ENCODE measurements around the gene GAMT. TPM values are rescaled to one million over a fixed set of nuclear protein-coding genes. Genes with fewer than 3 reads are reported as not detected.

GAMT gene
- total RNA-seq, 4 donors from 2014 or later: 33.8 to 72.0 (median 46.0) TPM

DNA sequence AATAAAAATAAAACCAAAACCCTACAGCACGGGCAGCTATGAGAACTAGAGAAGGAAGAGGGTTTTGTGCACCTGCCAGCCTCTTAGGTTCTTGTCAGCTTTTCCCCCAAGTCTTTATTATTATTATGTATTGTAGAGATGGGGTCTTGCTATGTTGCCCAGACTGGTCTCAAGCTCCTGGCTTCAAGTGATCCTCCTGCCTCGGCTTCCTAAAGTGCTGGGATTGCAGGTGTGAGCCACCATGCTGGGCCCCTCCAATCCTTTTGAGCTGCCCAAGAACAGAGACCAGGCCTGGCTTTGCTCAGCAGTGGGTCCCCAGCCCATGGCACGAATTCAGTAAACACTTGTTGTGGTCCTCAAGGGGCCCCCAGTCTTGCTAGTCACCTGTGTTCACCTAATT, 19.1 kb downstream of the GAMT start:
- TF ChIP-seq, protein P1, sequence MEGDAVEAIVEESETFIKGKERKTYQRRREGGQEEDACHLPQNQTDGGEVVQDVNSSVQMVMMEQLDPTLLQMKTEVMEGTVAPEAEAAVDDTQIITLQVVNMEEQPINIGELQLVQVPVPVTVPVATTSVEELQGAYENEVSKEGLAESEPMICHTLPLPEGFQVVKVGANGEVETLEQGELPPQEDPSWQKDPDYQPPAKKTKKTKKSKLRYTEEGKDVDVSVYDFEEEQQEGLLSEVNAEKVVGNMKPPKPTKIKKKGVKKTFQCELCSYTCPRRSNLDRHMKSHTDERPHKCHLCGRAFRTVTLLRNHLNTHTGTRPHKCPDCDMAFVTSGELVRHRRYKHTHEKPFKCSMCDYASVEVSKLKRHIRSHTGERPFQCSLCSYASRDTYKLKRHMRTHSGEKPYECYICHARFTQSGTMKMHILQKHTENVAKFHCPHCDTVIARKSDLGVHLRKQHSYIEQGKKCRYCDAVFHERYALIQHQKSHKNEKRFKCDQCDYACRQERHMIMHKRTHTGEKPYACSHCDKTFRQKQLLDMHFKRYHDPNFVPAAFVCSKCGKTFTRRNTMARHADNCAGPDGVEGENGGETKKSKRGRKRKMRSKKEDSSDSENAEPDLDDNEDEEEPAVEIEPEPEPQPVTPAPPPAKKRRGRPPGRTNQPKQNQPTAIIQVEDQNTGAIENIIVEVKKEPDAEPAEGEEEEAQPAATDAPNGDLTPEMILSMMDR (IDR thresholded peaks at IDR 0.05): no peak
- TF ChIP-seq POLR2A (IDR thresholded peaks at IDR 0.05): no peak
- H3K4me3 ChIP-seq (ENCODE audit: low read depth, poor library complexity, severe bottlenecking): no peak overlapping the region
- WGBS, 2 donors: 84 to 85% methylated on average over 3 of the region's 3 CpGs
- DNase-seq (ENCODE audit: low spot score in 2 of 2): no peak
- intact Hi-C loops (cut with DNase I; ENCODE audit: low total_unique reads): no loop called here

DNA sequence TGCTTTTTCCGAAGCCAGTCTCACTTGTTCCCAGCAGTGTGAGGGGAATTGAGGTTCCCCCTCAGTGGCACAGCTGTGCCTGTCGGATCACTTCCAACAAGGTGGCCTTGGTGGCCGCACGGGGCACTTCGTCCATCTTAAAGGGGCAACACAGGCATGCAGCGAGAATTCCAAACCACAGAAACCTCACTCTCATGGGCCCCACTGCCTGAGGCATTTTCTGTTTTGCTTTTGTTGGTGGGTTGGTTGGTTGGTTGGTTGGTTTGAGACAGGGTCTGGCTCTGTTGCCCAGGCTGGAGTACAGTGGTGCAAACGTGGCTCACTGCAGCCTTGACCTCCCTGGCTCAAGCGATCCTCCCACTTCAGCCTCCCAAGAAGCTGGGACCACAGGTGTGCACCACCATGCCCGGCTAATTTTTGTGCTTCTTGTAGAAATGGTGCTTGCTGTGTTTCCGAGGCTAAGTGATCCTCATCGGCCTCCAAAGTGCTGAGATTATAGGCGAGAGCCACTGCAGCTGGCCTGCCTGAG, 21.3 kb downstream of the GAMT start:
- 65 to 85% methylated on average over 11 to 12 of the region's 12 CpGs for WGBS, 2 donors
- no peak overlapping the region for H3K4me3 ChIP-seq (ENCODE audit: low read depth, poor library complexity, severe bottlenecking)
- no peak for DNase-seq (ENCODE audit: low spot score in 2 of 2)
- TF ChIP-seq, protein P1 (IDR thresholded peaks at IDR 0.05): no peak
- TF ChIP-seq POLR2A (IDR thresholded peaks at IDR 0.05): no peak
- intact Hi-C loops (cut with DNase I; ENCODE audit: low total_unique reads): no loop called here

DNA sequence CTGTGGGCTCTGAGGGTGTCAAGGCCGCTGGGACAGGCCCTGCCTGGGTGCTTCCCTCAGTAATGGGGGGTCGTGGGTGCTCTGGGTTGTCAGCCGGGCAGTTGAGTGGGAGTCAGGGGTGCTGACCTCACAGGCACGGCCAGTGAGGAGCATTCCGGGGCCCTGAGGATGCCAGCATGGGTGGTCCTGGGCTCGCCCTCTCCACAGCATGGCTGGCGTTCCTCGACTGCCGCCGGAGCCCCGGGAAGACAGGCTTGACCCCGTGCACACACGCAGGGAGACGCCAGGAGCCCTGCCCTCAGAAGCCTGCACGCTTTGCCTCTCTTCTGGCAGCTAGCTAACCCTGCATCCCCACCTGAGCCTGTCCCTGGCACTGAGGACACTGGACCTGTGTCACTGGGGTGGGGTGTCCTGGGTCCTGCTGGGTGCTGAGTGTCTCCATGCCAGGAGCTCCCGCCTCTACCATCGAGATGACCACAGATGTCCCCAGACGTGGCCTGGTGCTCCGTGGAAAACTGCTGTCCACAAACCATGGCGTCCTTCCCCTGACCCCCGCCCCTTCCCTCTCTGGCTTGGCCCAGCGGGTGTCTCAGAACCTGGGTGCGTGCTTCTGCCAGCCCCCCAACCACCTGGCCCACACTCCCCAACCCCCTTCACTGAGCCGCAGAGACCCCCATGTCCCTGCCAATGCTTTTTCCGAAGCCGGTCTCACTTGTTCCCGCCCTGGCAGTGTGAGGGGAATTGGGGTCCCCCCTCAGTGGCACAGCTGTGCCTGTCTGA, 22.0 kb downstream of the GAMT start:
- intact Hi-C loops (cut with DNase I; ENCODE audit: low total_unique reads): no loop called here
- no peak for DNase-seq (ENCODE audit: low spot score in 2 of 2)
- 71 to 80% methylated on average over 23 to 27 of the region's 27 CpGs for WGBS, 2 donors
- no peak overlapping the region for H3K4me3 ChIP-seq (ENCODE audit: low read depth, poor library complexity, severe bottlenecking)
- TF ChIP-seq, protein P1 (IDR thresholded peaks at IDR 0.05): no peak
- no peak for TF ChIP-seq POLR2A (IDR thresholded peaks at IDR 0.05)

DNA sequence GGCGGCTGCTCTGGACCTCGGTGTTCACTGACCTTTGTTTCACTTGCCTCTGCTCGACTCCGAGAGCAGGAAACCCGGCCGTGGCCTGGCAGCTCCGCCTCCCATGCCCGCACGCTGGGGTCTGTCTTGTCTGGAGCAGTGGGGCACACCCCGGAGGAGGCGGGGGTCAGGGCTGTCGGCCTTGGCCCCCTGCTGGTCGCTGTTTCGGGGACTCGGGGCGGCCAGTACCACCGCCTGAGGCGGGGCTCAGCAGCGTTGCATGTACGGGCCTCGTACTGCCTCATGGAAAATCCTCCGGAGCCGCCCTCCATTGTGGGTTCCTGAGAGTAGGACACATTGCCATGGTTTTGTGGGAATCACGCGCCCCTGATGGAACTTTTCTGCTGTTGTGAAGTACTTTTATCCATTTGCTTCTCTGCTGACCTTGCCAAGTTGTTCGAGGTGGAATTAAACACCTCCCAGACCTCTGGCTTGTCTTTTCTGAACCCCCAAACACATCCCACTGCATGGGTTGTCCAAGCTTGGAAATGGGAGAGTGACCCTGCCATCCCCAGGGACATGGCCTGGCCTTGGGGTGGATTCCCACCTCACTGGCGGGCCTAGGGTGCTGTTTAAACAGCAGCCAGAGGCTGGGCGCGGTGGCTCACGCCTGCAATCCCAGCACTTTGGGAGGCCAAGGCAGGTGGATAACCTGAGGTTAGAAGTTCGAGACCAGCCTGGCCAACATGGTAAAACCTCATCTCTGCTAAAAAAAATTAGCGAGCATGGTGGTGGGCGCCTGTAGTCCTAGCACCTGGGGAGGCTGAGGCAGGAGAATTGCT, 23.2 kb downstream of the GAMT start:
- intact Hi-C loops (cut with DNase I; ENCODE audit: low total_unique reads): no loop called here
- no peak for TF ChIP-seq POLR2A (IDR thresholded peaks at IDR 0.05)
- TF ChIP-seq, protein P1 (IDR thresholded peaks at IDR 0.05): no peak

DNA sequence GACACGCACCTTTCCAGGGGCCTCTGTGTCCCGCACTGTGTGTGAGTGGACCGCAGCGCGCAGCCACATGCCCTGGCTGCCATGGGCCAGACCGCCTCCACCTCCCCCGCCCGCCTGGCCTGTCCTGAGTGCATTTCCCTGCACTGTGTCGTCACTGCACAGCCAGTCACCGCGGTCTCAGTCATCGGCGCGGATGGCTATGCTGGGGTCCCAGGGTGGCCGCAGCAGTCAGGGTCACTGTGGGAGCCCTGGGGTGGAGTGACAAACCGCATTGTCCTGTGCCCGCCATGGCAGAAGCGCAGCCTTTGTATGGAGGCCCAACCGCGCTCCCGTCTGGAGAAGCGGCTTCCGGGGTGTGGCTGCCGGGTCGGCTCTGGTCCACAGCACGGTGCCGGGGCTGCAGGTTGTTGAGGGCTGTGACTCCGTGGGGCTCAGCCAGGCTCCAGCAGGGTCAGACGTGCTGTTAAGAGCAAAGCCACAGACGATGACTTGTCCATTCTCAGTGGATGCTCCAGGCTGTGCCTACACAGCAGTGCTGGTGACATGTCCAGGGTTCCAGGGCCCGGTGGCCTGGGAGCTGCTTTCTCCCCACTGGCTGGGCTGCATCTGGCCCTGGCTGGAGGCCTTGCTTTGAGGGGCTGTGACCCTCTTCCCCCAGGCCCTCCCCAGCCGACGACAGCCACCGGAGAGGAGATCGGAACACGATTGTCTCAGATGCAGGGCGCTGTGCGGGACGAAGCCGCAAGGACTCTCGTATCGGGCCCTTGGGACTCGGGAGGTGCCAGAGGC, 24.0 kb downstream of the GAMT start:
- intact Hi-C loops (cut with DNase I; ENCODE audit: low total_unique reads): no loop called here
- DNase-seq (ENCODE audit: low spot score in 2 of 2): no peak
- no peak for TF ChIP-seq POLR2A (IDR thresholded peaks at IDR 0.05)
- TF ChIP-seq, protein P1 (IDR thresholded peaks at IDR 0.05): no peak
- H3K4me3 ChIP-seq (ENCODE audit: low read depth, poor library complexity, severe bottlenecking): no peak overlapping the region
- WGBS, 2 donors: 95 to 97% methylated on average over 36 to 43 of the region's 43 CpGs

More for the DNA sequence above, 23.2 kb downstream of the GAMT start:
- H3K4me3 ChIP-seq (ENCODE audit: low read depth, poor library complexity, severe bottlenecking): no peak overlapping the region
- DNase-seq (ENCODE audit: low spot score in 2 of 2): no peak
- 84 to 90% methylated on average over 21 to 26 of the region's 33 CpGs for WGBS, 2 donors
